ENCODE results near the gene VENTX.
"Not testable (repeated sequence)": the region's sequence is repeated elsewhere in the genome, so short reads cannot be mapped to it uniquely, and the experiment has no call there.

VENTX gene

DNA sequence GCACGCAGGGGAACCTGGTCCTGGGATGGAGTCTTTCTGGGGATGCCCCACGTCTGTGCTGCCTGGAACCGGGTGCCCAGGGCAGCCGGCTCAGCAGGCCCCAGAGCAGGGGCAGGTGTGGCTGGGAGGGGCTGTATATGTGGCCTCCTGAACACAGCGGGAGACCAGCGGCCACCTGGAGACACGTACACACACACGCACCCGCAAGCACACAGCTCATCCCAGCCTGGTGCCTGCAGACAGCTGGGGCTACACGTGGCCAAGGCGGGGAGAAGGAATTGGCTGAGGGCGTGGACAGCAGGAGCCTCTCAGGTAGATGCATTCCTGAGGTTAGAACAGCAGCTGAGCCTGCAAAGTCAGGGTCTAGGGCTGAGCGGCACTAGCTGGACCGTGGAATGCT, 25.0 kb downstream of the VENTX start:
- Histone ChIP-seq H3K27me3 (replicated peaks in 2 of 5; ENCODE audit: control insufficient read depth in 4 of 5, insufficient read depth in 5 of 5, low read length in 4 of 5) (no peaks in the 10 kb centered on the region), H3K4me1 (ENCODE audit: control extremely low read depth in 1 of 4, control insufficient read depth in 4 of 4, insufficient read depth in 4 of 4, low read length in 3 of 4) (peaks cover 3 to 55% (median 52%) of the 10 kb centered on the region in 4 experiments), H3K4me3 (ENCODE audit: control insufficient read depth in 1 of 7, extremely low read depth in 1 of 7, insufficient read depth in 4 of 7, low read depth in 2 of 7, low read length in 6 of 7) (peak overlapping the region in 4 of 7 experiments; percentile 19 to 74 (median 54)), H3K36me3 (ENCODE audit: control insufficient read depth in 4 of 4, insufficient read depth in 4 of 4, low read length in 3 of 4) (peaks cover 0 to 38% (median 10%) of the 10 kb centered on the region in 4 experiments), H3K27ac (ENCODE audit: insufficient read depth in 1 of 2, low read depth in 1 of 2, low read length in 2 of 2, poor library complexity in 1 of 2, severe bottlenecking in 2 of 2) (no peak overlapping the region), H3K9me3 (ENCODE audit: control extremely low read depth in 1 of 5, control insufficient read depth in 4 of 5, insufficient read depth in 2 of 5, low read depth in 1 of 5, low read length in 4 of 5) (no peaks in the 10 kb centered on the region)
- WGBS (ENCODE audit: insufficient coverage): 98% methylated on average over 14 of the region's 14 CpGs
- DNase-seq: no peak
- POLR2A ChIA-PET: interaction anchor here (3.1 to 7.6 kb wide), 2 partner anchors 12 to 16 kb away, joined by 18 to 63 read pairs; partner anchors contain the start of gene ADAM8
- CTCF ChIA-PET: interaction anchor here (0.9 to 1.5 kb wide), 6 partner anchors 8 to 45 kb away, joined by 3 to 9 read pairs (median 4); no protein-coding TSS in a partner anchor

DNA sequence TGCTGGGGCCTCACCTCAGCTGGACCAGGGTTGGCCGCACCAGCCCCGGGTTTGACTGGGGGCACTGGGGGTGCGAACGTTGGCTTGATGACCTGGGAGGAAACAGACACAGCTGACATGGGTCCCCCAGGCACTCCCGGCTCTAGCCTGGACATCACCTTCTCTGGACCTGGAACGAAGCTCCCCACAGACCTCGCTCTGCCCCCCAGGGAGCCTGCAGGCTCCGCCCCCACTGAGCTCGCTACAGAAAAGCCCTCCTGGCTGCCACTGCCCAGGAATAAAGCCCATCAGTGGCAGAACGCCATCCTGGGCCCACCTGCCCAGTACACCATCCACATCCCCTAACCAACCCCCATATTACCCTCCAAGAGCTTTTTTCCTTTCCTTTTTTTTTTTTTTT, 26.0 kb downstream of the VENTX start:
- Histone ChIP-seq H3K4me3 (ENCODE audit: control insufficient read depth in 1 of 7, extremely low read depth in 1 of 7, insufficient read depth in 4 of 7, low read depth in 2 of 7, low read length in 6 of 7) (no peak overlapping the region), H3K4me1 (ENCODE audit: control extremely low read depth in 1 of 4, control insufficient read depth in 4 of 4, insufficient read depth in 4 of 4, low read length in 3 of 4) (peaks cover 3 to 45% (median 42%) of the 10 kb centered on the region in 4 experiments), H3K27ac (ENCODE audit: insufficient read depth in 1 of 2, low read depth in 1 of 2, low read length in 2 of 2, poor library complexity in 1 of 2, severe bottlenecking in 2 of 2) (no peak overlapping the region), H3K27me3 (replicated peaks in 2 of 5; ENCODE audit: control insufficient read depth in 4 of 5, insufficient read depth in 5 of 5, low read length in 4 of 5) (no peaks in the 10 kb centered on the region), H3K36me3 (ENCODE audit: control insufficient read depth in 4 of 4, insufficient read depth in 4 of 4, low read length in 3 of 4) (peaks cover 0 to 47% (median 13%) of the 10 kb centered on the region in 4 experiments), H3K9me3 (ENCODE audit: control extremely low read depth in 1 of 5, control insufficient read depth in 4 of 5, insufficient read depth in 2 of 5, low read depth in 1 of 5, low read length in 4 of 5) (no peaks in the 10 kb centered on the region)
- WGBS (ENCODE audit: insufficient coverage): 98% methylated on average over 9 of the region's 10 CpGs
- POLR2A ChIA-PET: interaction anchor here (3.1 to 7.6 kb wide), 2 partner anchors 11 to 15 kb away, joined by 18 to 63 read pairs; partner anchors contain the start of gene ADAM8
- CTCF ChIA-PET: interaction anchor here (1.0 to 1.7 kb wide), 5 partner anchors 10 to 25 kb away, joined by 3 to 9 read pairs (median 3); no protein-coding TSS in a partner anchor
- DNase-seq: no peak

DNA sequence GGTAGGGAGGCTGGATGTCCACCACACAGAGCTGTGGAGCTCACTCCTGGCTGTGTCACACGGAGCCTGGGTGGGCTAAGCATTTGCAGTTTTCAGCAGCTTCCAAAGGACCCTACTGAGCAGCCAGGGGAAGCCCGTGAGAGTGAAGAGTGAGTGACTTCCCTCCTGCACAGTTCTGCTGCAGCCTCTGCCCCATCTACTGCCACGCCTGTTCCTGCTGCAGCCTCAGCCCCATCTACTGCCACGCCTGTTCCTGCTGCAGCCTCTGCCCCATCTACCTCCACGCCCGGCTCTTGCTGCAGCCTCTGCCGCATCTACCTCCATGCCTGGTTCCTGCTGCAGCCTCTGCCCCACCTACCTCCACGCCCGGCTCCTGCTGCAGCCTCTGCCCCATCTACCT, 26.8 kb downstream of the VENTX start:
- Histone ChIP-seq H3K4me3 (ENCODE audit: control insufficient read depth in 1 of 7, extremely low read depth in 1 of 7, insufficient read depth in 4 of 7, low read depth in 2 of 7, low read length in 6 of 7) (no peak overlapping the region), H3K4me1 (ENCODE audit: control extremely low read depth in 1 of 4, control insufficient read depth in 4 of 4, insufficient read depth in 4 of 4, low read length in 3 of 4) (peaks cover 3 to 37% (median 35%) of the 10 kb centered on the region in 4 experiments), H3K27me3 (replicated peaks in 2 of 5; ENCODE audit: control insufficient read depth in 4 of 5, insufficient read depth in 5 of 5, low read length in 4 of 5) (no peaks in the 10 kb centered on the region), H3K27ac (ENCODE audit: insufficient read depth in 1 of 2, low read depth in 1 of 2, low read length in 2 of 2, poor library complexity in 1 of 2, severe bottlenecking in 2 of 2) (no peak overlapping the region), H3K9me3 (ENCODE audit: control extremely low read depth in 1 of 5, control insufficient read depth in 4 of 5, insufficient read depth in 2 of 5, low read depth in 1 of 5, low read length in 4 of 5) (no peaks in the 10 kb centered on the region), H3K36me3 (ENCODE audit: control insufficient read depth in 4 of 4, insufficient read depth in 4 of 4, low read length in 3 of 4) (peaks cover 0 to 54% (median 18%) of the 10 kb centered on the region in 4 experiments)
- POLR2A ChIA-PET: interaction anchor here (7.6 kb wide), 1 partner anchor 10 kb away, joined by 63 read pairs; the partner anchor contains the start of gene ADAM8
- DNase-seq: no peak
- WGBS (ENCODE audit: insufficient coverage): 76% methylated on average over 8 of the region's 9 CpGs
- CTCF ChIA-PET: interaction anchor here (1.0 to 1.7 kb wide), 4 partner anchors 10 to 24 kb away, joined by 3 to 9 read pairs (median 5); no protein-coding TSS in a partner anchor

DNA sequence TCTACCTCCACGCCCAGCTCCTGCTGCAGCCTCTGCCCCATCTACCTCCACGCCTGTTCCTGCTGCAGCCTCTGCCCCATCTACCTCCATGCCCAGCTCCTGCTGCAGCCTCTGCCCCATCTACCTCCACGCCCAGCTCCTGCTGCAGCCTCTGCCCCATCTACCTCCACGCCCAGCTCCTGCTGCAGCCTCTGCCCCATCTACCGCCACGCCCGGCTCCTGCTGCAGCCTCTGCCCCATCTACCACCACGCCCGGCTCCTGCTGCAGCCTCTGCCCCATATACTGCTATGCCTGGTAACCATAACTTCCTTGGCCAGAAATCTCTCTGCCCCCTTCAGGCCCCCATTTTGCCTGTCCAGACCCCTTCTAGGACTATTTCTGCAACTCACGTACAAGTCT, 27.4 kb downstream of the VENTX start:
- not testable (repeated sequence) for H3K27me3 ChIP-seq (replicated peaks in 2 of 5; ENCODE audit: control insufficient read depth in 4 of 5, insufficient read depth in 5 of 5, low read length in 4 of 5); H3K4me3 ChIP-seq (ENCODE audit: control insufficient read depth in 1 of 7, extremely low read depth in 1 of 7, insufficient read depth in 4 of 7, low read depth in 2 of 7, low read length in 6 of 7); DNase-seq; H3K9me3 ChIP-seq (ENCODE audit: control extremely low read depth in 1 of 5, control insufficient read depth in 4 of 5, insufficient read depth in 2 of 5, low read depth in 1 of 5, low read length in 4 of 5); H3K27ac ChIP-seq (ENCODE audit: insufficient read depth in 1 of 2, low read depth in 1 of 2, low read length in 2 of 2, poor library complexity in 1 of 2, severe bottlenecking in 2 of 2)
- ChIA-PET POLR2A (interaction anchor here (7.6 kb wide), 1 partner anchor 9 kb away, joined by 63 read pairs; the partner anchor contains the start of gene ADAM8), CTCF (interaction anchor here (1.7 to 2.2 kb wide), 2 partner anchors 10 to 13 kb away, joined by 7 to 13 read pairs; partner anchors contain the start of gene ADAM8)
- Histone ChIP-seq H3K4me1 (ENCODE audit: control extremely low read depth in 1 of 4, control insufficient read depth in 4 of 4, insufficient read depth in 4 of 4, low read length in 3 of 4) (peaks cover 3 to 31% (median 29%) of the 10 kb centered on the region in 4 experiments), H3K36me3 (ENCODE audit: control insufficient read depth in 4 of 4, insufficient read depth in 4 of 4, low read length in 3 of 4) (peaks cover 0 to 60% (median 23%) of the 10 kb centered on the region in 4 experiments)
- 84% methylated on average over 7 of the region's 10 CpGs for WGBS (ENCODE audit: insufficient coverage)

DNA sequence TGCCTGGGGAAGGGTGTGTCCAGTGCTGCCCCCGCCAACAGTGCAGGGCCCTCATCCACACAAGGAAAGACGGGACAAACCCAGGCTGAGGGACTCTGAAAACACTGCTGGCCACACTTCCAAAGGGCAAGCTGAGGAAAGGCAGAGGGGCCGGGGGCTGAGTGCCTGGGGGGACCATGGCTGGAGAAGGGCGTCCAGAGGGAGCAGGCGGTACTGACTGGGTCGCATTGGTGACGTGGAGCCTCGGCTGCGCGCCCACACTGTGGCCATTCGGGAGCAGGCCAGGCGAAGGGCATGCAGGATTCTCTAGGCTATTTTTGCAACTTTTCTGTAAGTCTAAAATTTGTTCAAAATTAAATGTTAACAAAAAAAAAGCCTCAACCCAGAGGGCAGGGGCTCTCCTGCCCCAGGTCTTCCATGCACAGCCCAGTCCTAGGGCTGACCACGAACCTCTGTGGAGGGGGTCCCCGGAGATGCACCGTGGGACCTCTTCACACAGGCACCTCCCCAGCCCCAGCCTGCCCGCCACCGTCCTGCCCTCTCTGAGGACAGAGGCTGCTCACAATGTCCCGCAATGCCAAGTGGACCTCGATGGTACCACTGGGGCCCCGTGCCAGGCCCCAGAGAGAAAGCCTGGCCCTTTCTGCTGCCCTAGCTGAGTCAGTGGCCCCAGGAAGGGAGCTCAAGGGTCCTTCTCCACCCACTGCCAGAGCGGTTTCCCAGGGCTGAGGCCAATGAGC, 28.6 kb downstream of the VENTX start:
- no peaks in the 10 kb centered on the region for H3K27me3 ChIP-seq (replicated peaks in 2 of 5; ENCODE audit: control insufficient read depth in 4 of 5, insufficient read depth in 5 of 5, low read length in 4 of 5)
- H3K4me3 ChIP-seq (ENCODE audit: control insufficient read depth in 1 of 7, extremely low read depth in 1 of 7, insufficient read depth in 4 of 7, low read depth in 2 of 7, low read length in 6 of 7): no peak overlapping the region
- H3K27ac ChIP-seq (ENCODE audit: insufficient read depth in 1 of 2, low read depth in 1 of 2, low read length in 2 of 2, poor library complexity in 1 of 2, severe bottlenecking in 2 of 2): no peak overlapping the region
- 96% methylated on average over 18 of the region's 21 CpGs for WGBS (ENCODE audit: insufficient coverage)
- peaks cover 3 to 20% (median 17%) of the 10 kb centered on the region in 4 experiments for H3K4me1 ChIP-seq (ENCODE audit: control extremely low read depth in 1 of 4, control insufficient read depth in 4 of 4, insufficient read depth in 4 of 4, low read length in 3 of 4)
- no peaks in the 10 kb centered on the region for H3K9me3 ChIP-seq (ENCODE audit: control extremely low read depth in 1 of 5, control insufficient read depth in 4 of 5, insufficient read depth in 2 of 5, low read depth in 1 of 5, low read length in 4 of 5)
- no peak for DNase-seq
- ChIA-PET POLR2A (interaction anchor here (0.5 to 7.6 kb wide), 4 partner anchors 8 to 74 kb away, joined by 3 to 63 read pairs (median 6); partner anchors contain the start of gene ADAM8), CTCF (interaction anchor here (0.7 to 2.2 kb wide), 3 partner anchors 9 to 37 kb away, joined by 3 to 13 read pairs (median 3); partner anchors contain the start of gene ADAM8)
- H3K36me3 ChIP-seq (ENCODE audit: control insufficient read depth in 4 of 4, insufficient read depth in 4 of 4, low read length in 3 of 4): peaks cover 0 to 72% (median 33%) of the 10 kb centered on the region in 4 experiments

DNA sequence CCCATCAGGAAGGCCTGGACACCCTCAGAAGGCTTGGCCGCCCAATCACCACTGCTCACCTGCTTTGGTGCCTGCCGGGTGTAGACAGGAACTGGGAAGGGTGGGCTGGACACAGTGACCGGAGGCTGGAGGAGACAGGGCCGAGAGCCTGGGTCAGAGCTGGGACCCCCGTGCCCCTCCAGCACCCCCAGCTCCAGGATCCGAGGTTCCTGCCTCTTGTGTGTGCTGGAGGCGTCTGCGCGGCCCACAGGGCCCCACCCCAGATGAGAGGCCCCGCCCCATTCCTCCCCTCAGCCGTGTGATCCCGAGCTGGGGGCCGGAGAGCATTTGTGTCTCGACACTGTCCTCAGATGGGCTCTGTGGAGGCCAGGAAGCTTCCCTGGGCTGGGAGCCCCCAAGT, 29.6 kb downstream of the VENTX start:
- Histone ChIP-seq H3K27ac (ENCODE audit: insufficient read depth in 1 of 2, low read depth in 1 of 2, low read length in 2 of 2, poor library complexity in 1 of 2, severe bottlenecking in 2 of 2) (no peak overlapping the region), H3K36me3 (ENCODE audit: control insufficient read depth in 4 of 4, insufficient read depth in 4 of 4, low read length in 3 of 4) (peaks cover 0 to 82% (median 37%) of the 10 kb centered on the region in 4 experiments), H3K9me3 (ENCODE audit: control extremely low read depth in 1 of 5, control insufficient read depth in 4 of 5, insufficient read depth in 2 of 5, low read depth in 1 of 5, low read length in 4 of 5) (no peaks in the 10 kb centered on the region), H3K27me3 (replicated peaks in 2 of 5; ENCODE audit: control insufficient read depth in 4 of 5, insufficient read depth in 5 of 5, low read length in 4 of 5) (no peaks in the 10 kb centered on the region), H3K4me3 (ENCODE audit: control insufficient read depth in 1 of 7, extremely low read depth in 1 of 7, insufficient read depth in 4 of 7, low read depth in 2 of 7, low read length in 6 of 7) (no peak overlapping the region), H3K4me1 (ENCODE audit: control extremely low read depth in 1 of 4, control insufficient read depth in 4 of 4, insufficient read depth in 4 of 4, low read length in 3 of 4) (peaks cover 1 to 12% (median 10%) of the 10 kb centered on the region in 4 experiments)
- POLR2A ChIA-PET: interaction anchor here (3.0 to 7.6 kb wide), 2 partner anchors 7 to 11 kb away, joined by 9 to 63 read pairs; partner anchors contain the start of gene ADAM8
- WGBS (ENCODE audit: insufficient coverage): 98% methylated on average over 13 of the region's 14 CpGs
- DNase-seq: no peak
- CTCF ChIA-PET: interaction anchor here (0.8 to 1.3 kb wide), 4 partner anchors 8 to 36 kb away, joined by 3 to 5 read pairs (median 4); no protein-coding TSS in a partner anchor
